PC-3 (cell line): ENCODE measurements around the gene ZCCHC4. TPM values are rescaled to one million over a fixed set of nuclear protein-coding genes. Genes with fewer than 3 reads are reported as not detected.

Experiments
- ATAC-seq: fragments of 200-7000 bp; cut with Tn5 transposase; 2 replicates; pipeline ENCODE4 v1.9.1; 2020; ENCODE audit warnings: mild to moderate bottlenecking, moderate library complexity
- BruUV-seq: library from RNA; stranded (reverse); fragments of 400-500 nt; replicated peaks from 2 replicates; lab custom pipeline; 2021; lab: Mats Ljungman, UMichigan
- CTCF ChIA-PET: fragments of 300-600 bp; sonication (Branson Sonifier 250); formaldehyde crosslinking; loops from one replicate; lab custom pipeline; 2022; ENCODE audit warnings: antibody characterized with exemption; lab: Charles Lee
- POLR2A ChIA-PET: fragments of 300-600 bp; sonication (Branson Sonifier 250); formaldehyde crosslinking; loops from one replicate; lab custom pipeline; 2022; ENCODE audit warnings: antibody characterized with exemption; ENCODE audit not compliant: unreplicated experiment; lab: Charles Lee
- DNase-seq: peaks from one replicate; pipeline ENCODE4 v3.0.0-alpha.2; 2015
- H2AFZ ChIP-seq: fragments of 300-600 bp; sonication (generic); 2 replicates; pipeline ENCODE4 v1.6.0; 2016; ENCODE audit warnings: antibody characterized with exemption, low read length
- H3F3A ChIP-seq: fragments of 300-600 bp; sonication (generic); one replicate; pipeline ENCODE4 v1.6.0; 2017; ENCODE audit warnings: antibody characterized with exemption, low read length, control low read depth, mild to moderate bottlenecking; ENCODE audit not compliant: unreplicated experiment
- H3K27ac ChIP-seq: fragments of 300-600 bp; sonication (generic); 2 replicates; pipeline ENCODE4 v1.5.1; 2016; ENCODE audit warnings: mild to moderate bottlenecking, low read length
- H3K27me3 ChIP-seq: fragments of 300-600 bp; sonication (generic); 2 replicates; pipeline ENCODE4 v1.6.1; 2016; ENCODE audit warnings: low read length, mixed read lengths
- H3K36me3 ChIP-seq: fragments of 300-600 bp; sonication (generic); 2 replicates; pipeline ENCODE4 v1.6.1; 2016; ENCODE audit warnings: low read depth, mixed run types, low read length, mixed read lengths
- H3K4me1 ChIP-seq: fragments of 300-600 bp; sonication (generic); 2 replicates; pipeline ENCODE4 v1.5.1; 2016; ENCODE audit warnings: low read length; ENCODE audit not compliant: insufficient read depth
- H3K4me2 ChIP-seq: fragments of 300-600 bp; sonication (generic); 2 replicates; pipeline ENCODE4 v1.6.0; 2016; ENCODE audit warnings: low read length
- H3K4me3 ChIP-seq: fragments of 300-600 bp; sonication (generic); 2 replicates; pipeline ENCODE4 v1.5.1; 2016; ENCODE audit warnings: mild to moderate bottlenecking, low read length, mixed read lengths
- H3K79me2 ChIP-seq: fragments of 300-600 bp; sonication (generic); 2 replicates; pipeline ENCODE4 v1.6.1; 2017; ENCODE audit warnings: low read length, mixed read lengths
- H3K9ac ChIP-seq: fragments of 300-600 bp; sonication (generic); 2 replicates; pipeline ENCODE4 v1.6.0; 2016; ENCODE audit warnings: mild to moderate bottlenecking, low read length
- H3K9me2 ChIP-seq: fragments of 300-600 bp; sonication (generic); replicated peaks from 2 replicates; pipeline ENCODE4 v1.6.1; 2016; ENCODE audit warnings: mixed run types, low read length, mixed read lengths
- H3K9me3 ChIP-seq: fragments of 300-600 bp; sonication (generic); 2 replicates; pipeline ENCODE4 v1.6.1; 2016; ENCODE audit warnings: low read length, mixed read lengths
- H4K20me1 ChIP-seq: fragments of 300-600 bp; sonication (generic); 2 replicates; pipeline ENCODE4 v1.6.1; 2016; ENCODE audit warnings: low read length, mixed read lengths
- CTCF ChIP-seq: fragments of 300-600 bp; sonication (generic); conservative IDR thresholded peaks from 2 replicates; pipeline ENCODE4 v1.5.1; 2017; ENCODE audit warnings: antibody characterized with exemption, low read depth, mild to moderate bottlenecking, low read length
- EZH2 ChIP-seq: fragments of 300-600 bp; sonication (generic); IDR thresholded peaks from one replicate; pipeline ENCODE4 v1.6.1; 2017; ENCODE audit warnings: antibody characterized with exemption, mild to moderate bottlenecking, low read length; ENCODE audit not compliant: unreplicated experiment
- EZH2phosphoT487 ChIP-seq: fragments of 300-600 bp; sonication (generic); IDR thresholded peaks from 2 replicates; pipeline ENCODE4 v1.6.1; 2018; ENCODE audit warnings: mild to moderate bottlenecking, antibody characterized with exemption, low read length, borderline replicate concordance
- intact Hi-C: fragments of 100-400 bp; cut with micrococcal nuclease; formaldehyde crosslinking; loops from 2 replicates; pipeline ENCODE4 v1.9.0; 2023
- total RNA-seq: library from RNA; depleted of rRNA; stranded (reverse); fragments of >200 nt; gene quantifications from 2 replicates; pipeline ENCODE4 v1.2.3, GENCODE V29; 2014

The ZCCHC4 gene
- total RNA-seq, 1 experiment from 2014 or later, result 6.8 TPM

DNA sequence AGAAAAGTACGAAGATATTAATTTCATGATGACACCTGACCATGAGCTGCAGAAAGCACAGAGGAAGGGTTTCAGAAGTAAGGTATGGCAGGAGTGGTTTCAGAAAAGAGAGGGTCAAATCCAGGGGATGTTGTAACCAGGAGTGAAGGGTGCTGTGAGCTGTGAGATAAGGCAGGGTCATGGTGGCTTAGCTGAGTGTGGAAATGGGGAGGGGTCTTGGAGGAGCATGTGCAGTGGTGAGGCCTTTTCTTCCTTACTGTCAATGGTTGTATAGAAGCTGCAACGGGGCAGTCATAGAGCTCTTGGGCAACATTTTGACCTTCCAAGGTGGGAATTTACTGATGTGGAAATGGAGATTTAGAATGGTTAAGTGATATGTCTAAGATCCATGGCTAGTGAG is 67.0 kb downstream of the ZCCHC4 start:
- no TSS peak for BruUV-seq
- Histone ChIP-seq H2AFZ (no peak overlapping the region), H3K79me2 (peaks cover 27% of the 10 kb centered on the region), H4K20me1 (no peaks in the 10 kb centered on the region), H3K9me3 (no peaks in the 10 kb centered on the region), H3K9me2 (no peaks in the 10 kb centered on the region), H3K4me2 (peak overlapping the region; percentile 91; the same call in 1 of the 2 replicates), H3K36me3 (no peaks in the 10 kb centered on the region; the same call in 1 of the 2 replicates), H3F3A (no peaks in the 10 kb centered on the region), H3K27ac (no peak overlapping the region), H3K27me3 (no peaks in the 10 kb centered on the region), H3K4me1 (peaks cover 12% of the 10 kb centered on the region), H3K4me3 (0 out of 2 replicates have a peak overlapping the region, but pooled peaks have one; percentile 98), H3K9ac (no peak overlapping the region)
- no peak for DNase-seq
- no peak for ATAC-seq
- ChIA-PET CTCF (no interaction called here), POLR2A (no interaction called here)
- intact Hi-C loops, result no loop called here
- no peak for TF ChIP-seq EZH2
- TF ChIP-seq CTCF, result no peak
- TF ChIP-seq EZH2phosphoT487, result no peak

GRCh38 chr4:25383647-25384046 is 71.1 kb downstream of the ZCCHC4 start:
- H3K9me2 ChIP-seq, result no peaks in the 10 kb centered on the region
- H3K9ac ChIP-seq, result no peak overlapping the region
- ATAC-seq, result no peak
- DNase-seq, result no peak
- intact Hi-C loops, result no loop called here
- H3F3A ChIP-seq, result no peaks in the 10 kb centered on the region
- H3K4me3 ChIP-seq, result no peak overlapping the region
- H3K36me3 ChIP-seq, result no peaks in the 10 kb centered on the region; the same call in 1 of the 2 replicates
- no peak overlapping the region for H2AFZ ChIP-seq
- no peaks in the 10 kb centered on the region for H4K20me1 ChIP-seq
- ChIA-PET POLR2A (no interaction called here), CTCF (no interaction called here)
- H3K79me2 ChIP-seq, result peaks cover 12% of the 10 kb centered on the region
- TF ChIP-seq CTCF, result no peak
- no peak for TF ChIP-seq EZH2phosphoT487
- TF ChIP-seq EZH2, result no peak
- H3K4me1 ChIP-seq, result peaks cover 3% of the 10 kb centered on the region; the same call in 1 of the 2 replicates
- no TSS peak for BruUV-seq
- H3K9me3 ChIP-seq, result no peaks in the 10 kb centered on the region
- no peaks in the 10 kb centered on the region for H3K27me3 ChIP-seq
- no peak overlapping the region for H3K27ac ChIP-seq
- no peak overlapping the region for H3K4me2 ChIP-seq

DNA sequence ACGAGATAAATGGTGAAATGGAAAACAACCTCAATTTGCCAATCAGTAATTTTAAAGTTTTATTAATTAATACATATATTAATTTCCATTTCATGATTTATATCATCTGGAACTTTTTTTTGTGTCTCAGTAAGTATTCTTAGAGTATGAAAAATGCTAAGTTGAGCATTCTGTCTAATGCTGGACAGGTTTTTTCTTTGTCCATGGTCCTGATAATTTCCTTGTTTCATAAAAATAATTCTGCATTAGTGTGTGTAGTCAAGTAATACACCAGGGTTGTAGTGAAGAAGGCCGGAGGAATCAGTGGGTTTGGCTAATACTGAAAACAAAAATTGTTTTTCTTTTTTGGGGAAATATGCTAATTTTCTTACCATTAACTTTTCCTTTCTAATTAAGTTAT is 74.4 kb downstream of the ZCCHC4 start:
- peaks cover 12% of the 10 kb centered on the region for H3K36me3 ChIP-seq
- H3K4me3 ChIP-seq, result no peak overlapping the region
- TF ChIP-seq EZH2phosphoT487, result no peak
- TF ChIP-seq CTCF, result no peak
- no peak for TF ChIP-seq EZH2
- H3K4me1 ChIP-seq, result no peaks in the 10 kb centered on the region
- H3K9me2 ChIP-seq, result no peaks in the 10 kb centered on the region
- no peaks in the 10 kb centered on the region for H4K20me1 ChIP-seq
- H3K27ac ChIP-seq, result no peak overlapping the region
- no peak overlapping the region for H3K9ac ChIP-seq
- ATAC-seq (no peak), DNase-seq (no peak)
- no TSS peak for BruUV-seq
- H3F3A ChIP-seq, result no peaks in the 10 kb centered on the region
- no peaks in the 10 kb centered on the region for H3K27me3 ChIP-seq
- H2AFZ ChIP-seq, result no peak overlapping the region
- ChIA-PET POLR2A (interaction anchor here (0.6 kb wide), 1 partner anchor 10 kb away, joined by 6 read pairs; the partner anchor contains the start of gene ANAPC4), CTCF (no interaction called here)
- no peak overlapping the region for H3K4me2 ChIP-seq
- no peaks in the 10 kb centered on the region for H3K9me3 ChIP-seq
- H3K79me2 ChIP-seq, result no peaks in the 10 kb centered on the region
- intact Hi-C loops, result no loop called here
